Left ventricle myocardium inferior (tissue), 1 donor: ENCODE results near the gene BEX1. TPM values are rescaled to one million over a fixed set of nuclear protein-coding genes. Genes with fewer than 3 reads are reported as not detected.

Experiments
- DNase-seq: peaks from one replicate; pipeline ENCODE4 v3.0.0-alpha.2; 2020
- H3K27ac ChIP-seq: fragments of 200-600 bp; replicated peaks from 2 replicates; pipeline ENCODE4 v1.8.0; 2021
- H3K27me3 ChIP-seq: fragments of 200-600 bp; 2 replicates; pipeline ENCODE4 v1.8.0; 2021; ENCODE audit warnings: low read depth
- H3K36me3 ChIP-seq: fragments of 200-600 bp; 2 replicates; pipeline ENCODE4 v1.8.0; 2021
- H3K4me1 ChIP-seq: fragments of 200-600 bp; 2 replicates; pipeline ENCODE4 v1.8.0; 2021
- H3K4me3 ChIP-seq: fragments of 200-600 bp; 2 replicates; pipeline ENCODE4 v1.8.0; 2021; ENCODE audit warnings: mild to moderate bottlenecking, moderate library complexity
- H3K9me3 ChIP-seq: fragments of 200-600 bp; replicated peaks from 2 replicates; pipeline ENCODE4 v1.8.0; 2021
- intact Hi-C: fragments of 100-400 bp; cut with micrococcal nuclease; formaldehyde crosslinking; loops from one replicate; pipeline ENCODE4 v1.11.0; 2022
- total RNA-seq: library from RNA; stranded (reverse); fragmentation: NEBNext Ultra II Directional; extraction: Animal tissue kit (Norgen Biotek cat#: 25700); gene quantifications from one replicate; pipeline ENCODE4 v1.2.1, GENCODE V29; 2021
- TF ChIP-seq, protein P1 (sequence below): fragments of 200-600 bp; IDR thresholded peaks from 2 replicates; pipeline ENCODE4 v1.8.0; 2021; ENCODE audit warnings: antibody characterized with exemption, mild to moderate bottlenecking, borderline replicate concordance
- donor health status: DM: no; HTN: yes; CAD: no; lungs with severe emphysema.

BEX1 gene
- total RNA-seq, 1 donor from 2014 or later = 10.8 TPM

- Histone ChIP-seq H3K36me3 (no peaks in the 10 kb centered on the region), H3K4me1 (no peaks in the 10 kb centered on the region), H3K27ac (no peak overlapping the region), H3K9me3 (no peaks in the 10 kb centered on the region), H3K27me3 (peaks cover 7% of the 10 kb centered on the region), H3K4me3 (no peak overlapping the region)
- intact Hi-C loops = no loop called here
- TF ChIP-seq, protein P1, sequence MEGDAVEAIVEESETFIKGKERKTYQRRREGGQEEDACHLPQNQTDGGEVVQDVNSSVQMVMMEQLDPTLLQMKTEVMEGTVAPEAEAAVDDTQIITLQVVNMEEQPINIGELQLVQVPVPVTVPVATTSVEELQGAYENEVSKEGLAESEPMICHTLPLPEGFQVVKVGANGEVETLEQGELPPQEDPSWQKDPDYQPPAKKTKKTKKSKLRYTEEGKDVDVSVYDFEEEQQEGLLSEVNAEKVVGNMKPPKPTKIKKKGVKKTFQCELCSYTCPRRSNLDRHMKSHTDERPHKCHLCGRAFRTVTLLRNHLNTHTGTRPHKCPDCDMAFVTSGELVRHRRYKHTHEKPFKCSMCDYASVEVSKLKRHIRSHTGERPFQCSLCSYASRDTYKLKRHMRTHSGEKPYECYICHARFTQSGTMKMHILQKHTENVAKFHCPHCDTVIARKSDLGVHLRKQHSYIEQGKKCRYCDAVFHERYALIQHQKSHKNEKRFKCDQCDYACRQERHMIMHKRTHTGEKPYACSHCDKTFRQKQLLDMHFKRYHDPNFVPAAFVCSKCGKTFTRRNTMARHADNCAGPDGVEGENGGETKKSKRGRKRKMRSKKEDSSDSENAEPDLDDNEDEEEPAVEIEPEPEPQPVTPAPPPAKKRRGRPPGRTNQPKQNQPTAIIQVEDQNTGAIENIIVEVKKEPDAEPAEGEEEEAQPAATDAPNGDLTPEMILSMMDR = no peak
- DNase-seq = no peak
These were observed 2.6 kb upstream of the BEX1 start for GRCh38 chrX:103066606-103067005.

GRCh38 chrX:103063191-103063845 is 653 bp downstream of the BEX1 start:
- peaks cover 7% of the 10 kb centered on the region for H3K27me3 ChIP-seq
- TF ChIP-seq, protein P1 = no peak
- H3K4me1 ChIP-seq = no peaks in the 10 kb centered on the region
- intact Hi-C loops = no loop called here
- no peak overlapping the region for H3K27ac ChIP-seq
- no peaks in the 10 kb centered on the region for H3K9me3 ChIP-seq
- no peaks in the 10 kb centered on the region for H3K36me3 ChIP-seq
- no peak for DNase-seq
- H3K4me3 ChIP-seq = peak overlapping the region; percentile 54

DNA sequence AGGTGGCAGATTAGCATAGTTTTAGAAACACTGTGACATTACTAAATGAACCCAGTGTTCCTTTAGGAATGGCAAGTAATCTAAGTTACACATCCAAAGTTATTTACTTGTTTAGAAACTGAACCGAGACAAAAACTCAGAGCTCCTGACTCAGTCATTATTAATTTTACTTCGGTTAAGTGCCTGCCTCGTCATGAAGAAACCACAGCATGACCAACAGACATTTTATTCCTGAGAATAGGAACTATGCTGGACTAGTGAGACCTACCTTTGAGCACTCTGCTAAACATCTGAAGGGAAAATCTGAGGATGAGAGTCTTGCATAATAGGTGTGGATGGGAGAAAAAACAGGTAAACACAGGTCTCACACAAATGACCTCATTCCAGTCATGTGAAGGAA is 2.5 kb downstream of the BEX1 start:
- Histone ChIP-seq H3K9me3 (no peaks in the 10 kb centered on the region), H3K27ac (no peak overlapping the region), H3K4me1 (no peaks in the 10 kb centered on the region), H3K4me3 (no peak overlapping the region), H3K36me3 (no peaks in the 10 kb centered on the region), H3K27me3 (peaks cover 7% of the 10 kb centered on the region)
- no peak for DNase-seq
- intact Hi-C loops = no loop called here
- TF ChIP-seq, protein P1 = no peak

GRCh38 chrX:103056902-103057301 is 7.1 kb downstream of the BEX1 start:
- H3K4me1 ChIP-seq = no peaks in the 10 kb centered on the region
- intact Hi-C loops = no loop called here
- no peak overlapping the region for H3K27ac ChIP-seq
- TF ChIP-seq, protein P1 = no peak
- H3K27me3 ChIP-seq = no peaks in the 10 kb centered on the region
- no peak for DNase-seq
- H3K9me3 ChIP-seq = no peaks in the 10 kb centered on the region
- H3K36me3 ChIP-seq = no peaks in the 10 kb centered on the region
- no peak overlapping the region for H3K4me3 ChIP-seq

- no peaks in the 10 kb centered on the region for H3K4me1 ChIP-seq
- intact Hi-C loops = no loop called here
- H3K9me3 ChIP-seq = no peaks in the 10 kb centered on the region
- H3K36me3 ChIP-seq = no peaks in the 10 kb centered on the region
- H3K4me3 ChIP-seq = no peak overlapping the region
- H3K27me3 ChIP-seq = no peaks in the 10 kb centered on the region
- TF ChIP-seq, protein P1 = no peak
- H3K27ac ChIP-seq = no peak overlapping the region
- no peak for DNase-seq
These were observed 11.3 kb downstream of the BEX1 start for GRCh38 chrX:103052625-103053024.
